Activated CD8-positive, alpha-beta memory T cell treated with anti-CD3 and anti-CD28 coated beads for 4 hours (primary cell): Measurements from ENCODE around the gene LAMA5.

ENCODE experiments used
- DNase-seq, 2 donors: peaks; one replicate each; pipeline ENCODE4 v3.0.0-alpha.2; 2020; ENCODE audit warnings: low read depth in 2 of 2

LAMA5 gene

GRCh38 chr20:62370807-62371587, 3.9 kb upstream of the LAMA5 start:
- no peak for DNase-seq

DNA sequence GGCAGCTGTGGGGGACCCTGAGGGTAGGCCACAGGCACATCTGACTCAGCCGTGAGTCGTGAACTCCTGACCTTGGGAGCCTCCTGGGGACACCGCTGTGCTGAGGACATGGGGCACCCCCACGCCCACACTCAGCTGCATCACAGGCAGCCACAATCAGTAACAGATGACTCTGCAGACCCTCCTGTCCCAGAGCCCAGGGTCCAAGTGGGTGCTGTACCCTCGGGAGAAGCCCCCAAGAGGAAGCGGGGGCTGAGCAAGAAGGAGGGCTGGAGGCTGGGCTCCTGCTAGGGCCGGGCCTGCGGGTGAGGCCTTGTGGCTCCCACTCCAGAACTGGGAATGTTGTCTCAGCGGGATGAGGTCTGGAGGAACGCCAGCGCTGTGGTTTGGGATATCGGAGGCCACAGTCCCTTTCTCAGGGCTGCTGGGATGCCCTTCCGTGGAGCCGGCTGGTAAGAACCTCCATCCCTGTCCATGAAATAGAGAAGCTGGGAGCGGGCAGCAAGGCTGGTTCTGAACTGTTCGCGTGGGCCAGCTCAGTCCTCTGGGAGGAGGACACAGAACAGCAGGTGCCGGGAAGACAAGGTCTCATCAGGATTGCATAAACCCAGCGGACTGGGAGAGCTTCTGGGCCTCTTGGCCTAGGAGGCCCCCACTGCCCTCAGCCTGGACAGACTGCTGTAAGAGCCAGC, 3.1 kb upstream of the LAMA5 start:
- peak in 1 of 2 donors; percentile 19 for DNase-seq

- DNase-seq = no peak
These were observed 2.7 kb upstream of the LAMA5 start for GRCh38 chr20:62369815-62370114.

- DNase-seq = no peak
These were observed 2.1 kb upstream of the LAMA5 start for GRCh38 chr20:62368976-62369814.

DNA sequence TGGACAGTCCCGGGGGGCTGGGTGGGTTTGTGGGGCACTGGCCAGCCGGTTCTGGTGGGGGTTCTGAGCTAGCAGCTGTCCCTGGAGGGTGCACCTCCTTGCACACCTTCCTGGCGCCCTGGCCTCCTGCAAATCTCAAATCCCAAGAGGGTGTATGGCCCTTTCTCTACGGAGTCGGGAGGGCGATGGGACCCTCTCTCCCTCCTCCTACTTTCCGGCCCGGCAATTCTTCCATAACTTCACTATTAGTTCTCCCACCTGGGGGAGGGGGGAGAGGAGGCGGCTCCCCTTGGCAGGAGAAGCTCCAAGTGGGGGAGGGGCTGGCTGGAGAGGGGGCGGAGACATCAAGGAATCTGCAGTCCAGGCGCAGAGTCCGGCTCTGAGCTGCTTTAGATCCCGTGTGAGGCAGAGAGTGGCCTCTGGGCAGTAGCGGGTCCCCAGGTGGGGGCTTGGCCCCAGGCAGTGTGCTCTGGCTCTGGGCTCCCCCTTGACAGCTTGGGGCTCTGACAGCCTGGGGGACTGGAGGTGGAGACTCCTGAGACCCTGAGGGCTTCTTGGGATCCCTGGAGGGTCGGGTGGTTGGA, 1.4 kb upstream of the LAMA5 start:
- DNase-seq = no peak

- DNase-seq = no peak
These were observed 700 bp upstream of the LAMA5 start for GRCh38 chr20:62367633-62368391.

DNA sequence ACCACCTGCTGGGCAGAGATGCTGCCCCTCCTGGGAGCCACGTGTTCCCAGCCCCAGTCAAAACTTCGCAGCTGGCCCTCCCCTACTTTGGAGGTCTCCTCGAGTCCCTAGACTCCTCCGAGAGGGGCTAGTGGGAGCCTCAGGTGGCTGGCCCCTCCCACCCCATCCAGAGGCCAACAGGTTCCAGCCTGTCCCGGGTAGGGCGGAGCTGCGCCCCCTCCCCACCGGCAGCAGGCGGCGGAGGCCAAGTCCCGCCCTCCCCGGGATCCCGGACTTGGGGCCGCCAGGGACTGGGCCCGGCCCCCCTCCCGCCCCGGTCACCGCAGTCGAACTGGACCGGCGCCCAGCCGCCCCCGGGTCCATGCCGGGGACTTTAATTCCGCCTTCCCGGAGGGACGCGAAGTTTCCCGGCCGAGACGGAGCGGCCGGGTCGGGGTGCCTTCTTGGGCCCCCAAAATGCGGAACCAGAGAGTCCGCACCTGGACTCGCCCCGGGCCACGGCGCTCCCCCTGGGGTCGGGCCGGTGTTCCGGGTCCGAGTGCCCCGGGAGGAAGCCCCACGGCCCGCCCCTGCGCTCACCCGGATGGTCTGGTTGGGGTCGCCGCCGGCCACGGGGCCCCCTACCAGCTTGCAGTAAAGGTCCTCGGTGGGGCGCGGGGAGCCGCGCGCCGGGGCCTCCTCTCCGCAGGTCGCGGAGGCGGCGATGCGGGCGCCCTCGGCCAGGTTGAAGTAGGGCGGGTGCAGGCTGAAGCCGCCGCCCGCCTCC, 559 bp downstream of the LAMA5 start:
- DNase-seq = no peak

DNA sequence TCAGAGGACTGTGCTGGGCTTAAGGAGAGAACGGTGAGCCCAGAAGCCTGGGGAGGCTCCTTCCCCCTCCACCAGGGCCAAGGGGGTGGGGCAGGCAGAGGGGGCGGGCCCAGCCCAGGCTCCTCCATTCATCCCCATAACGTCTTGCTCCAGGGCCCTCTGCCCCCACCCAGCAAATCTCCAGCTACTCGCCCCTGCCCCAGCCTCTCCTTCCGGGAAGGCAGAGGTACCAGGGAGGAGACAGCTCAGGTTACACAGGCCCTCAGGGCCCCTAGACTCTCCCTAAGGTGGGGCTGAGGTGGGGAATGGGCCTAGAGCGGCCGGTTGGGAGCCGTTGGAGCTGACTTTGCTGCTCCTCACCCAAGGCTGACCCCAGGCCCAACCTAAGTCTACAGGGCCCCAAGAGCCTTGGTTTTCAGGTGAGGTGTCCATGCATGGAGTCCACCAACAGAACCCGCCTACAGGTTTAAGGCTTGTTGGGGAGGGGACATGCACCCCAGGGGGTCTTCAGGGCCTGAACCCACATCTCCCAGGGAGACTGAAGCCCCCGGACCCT, 1.2 kb downstream of the LAMA5 start:
- DNase-seq = no peak

GRCh38 chr20:62364911-62365736, 2.0 kb downstream of the LAMA5 start:
- DNase-seq = no peak

GRCh38 chr20:62363920-62364851, 2.9 kb downstream of the LAMA5 start:
- DNase-seq = no peak

DNA sequence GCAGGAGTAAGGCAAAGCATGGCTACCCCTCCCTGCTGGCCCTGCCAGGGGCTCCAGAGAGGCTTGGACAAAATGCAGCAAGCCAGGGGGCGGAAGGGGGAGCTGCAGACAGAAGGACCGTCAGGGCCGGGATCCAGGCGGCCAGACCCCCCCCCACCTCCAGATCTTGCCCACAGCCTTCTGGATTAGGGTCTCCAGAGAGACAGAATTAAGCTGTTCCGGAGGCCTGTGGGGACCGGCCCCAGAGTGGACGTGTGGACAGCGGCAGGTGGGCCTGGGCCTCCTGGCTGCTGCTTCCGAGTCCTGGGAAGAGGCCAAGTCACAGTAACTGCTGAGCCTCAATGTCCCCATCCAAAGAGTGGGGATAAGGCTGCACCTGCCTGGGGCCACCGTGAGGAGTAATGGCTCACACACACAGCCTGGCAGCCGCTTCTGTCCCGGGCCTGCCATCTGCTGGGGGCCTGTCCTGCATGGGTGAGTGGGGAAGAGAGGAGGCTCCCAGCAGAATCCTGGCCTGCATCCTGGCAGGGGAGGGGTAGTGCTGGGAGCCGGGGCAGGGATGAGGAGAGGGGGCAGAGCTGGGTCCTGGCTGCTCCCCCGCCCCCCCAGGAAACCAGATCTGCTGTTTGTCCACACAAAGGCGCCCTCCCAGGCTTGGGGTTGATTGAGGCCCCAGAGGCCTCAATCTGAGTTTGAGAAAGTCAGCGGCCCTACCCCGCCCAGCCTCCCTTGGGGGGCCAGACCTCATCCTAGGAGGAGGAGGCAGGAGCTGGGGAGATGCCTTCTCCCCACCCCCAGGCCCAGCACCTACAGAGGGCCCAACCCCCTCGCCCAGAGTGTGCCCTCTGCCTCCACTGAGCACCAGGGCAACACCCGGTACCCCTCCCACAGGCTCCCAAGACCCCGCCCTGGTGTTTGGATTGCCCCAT, 3.9 kb downstream of the LAMA5 start:
- no peak for DNase-seq

DNA sequence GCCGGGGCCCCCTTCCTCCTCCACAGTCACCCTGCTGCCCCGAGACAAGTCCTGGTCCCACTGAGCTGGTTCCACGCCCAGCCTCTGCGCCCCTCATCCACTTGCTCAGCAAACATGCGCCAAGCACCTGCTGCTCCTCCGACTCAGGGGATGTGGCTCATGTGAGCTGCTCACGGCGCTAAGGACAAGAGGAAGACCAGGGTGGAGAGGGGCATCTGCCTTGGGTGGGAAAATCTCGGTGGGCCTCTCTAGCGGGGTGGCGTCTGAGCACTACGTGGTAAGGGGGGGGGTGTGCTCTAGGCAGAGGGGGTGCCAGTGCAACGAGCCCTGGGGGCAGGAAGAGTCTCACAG, 4.5 kb downstream of the LAMA5 start:
- DNase-seq = no peak

DNA sequence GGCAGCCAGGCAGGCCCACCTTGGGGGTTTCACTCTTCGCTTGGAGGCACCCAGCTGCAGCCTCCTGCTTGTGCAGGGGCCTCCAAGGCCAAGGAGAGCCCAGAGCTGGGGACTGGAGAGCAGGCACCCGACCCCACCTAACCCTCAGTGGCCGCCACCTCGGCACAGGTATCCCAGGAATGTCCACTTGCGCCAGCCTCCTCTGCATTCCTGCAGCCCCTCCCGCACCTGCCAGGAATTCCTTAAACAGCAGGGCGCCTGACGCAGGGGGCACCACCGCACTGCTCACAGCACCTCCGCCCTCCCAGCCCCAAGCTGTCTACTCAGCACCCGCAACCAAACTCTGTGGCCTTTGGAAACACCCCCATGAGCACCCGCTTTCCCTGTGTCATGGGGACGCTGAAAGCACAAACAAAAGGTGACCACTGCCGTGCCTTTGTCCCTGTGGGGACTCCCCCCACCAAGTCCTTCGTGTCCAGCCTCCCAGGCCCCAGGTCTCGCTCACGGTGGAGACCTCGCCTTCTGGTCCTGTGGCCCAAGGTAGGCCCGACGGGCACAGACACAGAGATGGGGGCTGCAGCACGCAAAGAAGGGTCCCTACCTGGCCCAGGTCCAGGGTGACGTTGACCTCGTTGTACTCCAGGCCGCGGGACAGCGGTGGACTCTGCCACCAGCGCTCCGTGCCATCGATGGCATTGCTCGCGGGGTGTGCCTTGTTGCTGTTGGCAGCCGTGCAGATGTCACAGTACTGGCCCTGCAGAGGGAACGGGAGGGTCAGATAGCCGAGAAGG, 5.1 kb downstream of the LAMA5 start:
- no peak for DNase-seq

DNA sequence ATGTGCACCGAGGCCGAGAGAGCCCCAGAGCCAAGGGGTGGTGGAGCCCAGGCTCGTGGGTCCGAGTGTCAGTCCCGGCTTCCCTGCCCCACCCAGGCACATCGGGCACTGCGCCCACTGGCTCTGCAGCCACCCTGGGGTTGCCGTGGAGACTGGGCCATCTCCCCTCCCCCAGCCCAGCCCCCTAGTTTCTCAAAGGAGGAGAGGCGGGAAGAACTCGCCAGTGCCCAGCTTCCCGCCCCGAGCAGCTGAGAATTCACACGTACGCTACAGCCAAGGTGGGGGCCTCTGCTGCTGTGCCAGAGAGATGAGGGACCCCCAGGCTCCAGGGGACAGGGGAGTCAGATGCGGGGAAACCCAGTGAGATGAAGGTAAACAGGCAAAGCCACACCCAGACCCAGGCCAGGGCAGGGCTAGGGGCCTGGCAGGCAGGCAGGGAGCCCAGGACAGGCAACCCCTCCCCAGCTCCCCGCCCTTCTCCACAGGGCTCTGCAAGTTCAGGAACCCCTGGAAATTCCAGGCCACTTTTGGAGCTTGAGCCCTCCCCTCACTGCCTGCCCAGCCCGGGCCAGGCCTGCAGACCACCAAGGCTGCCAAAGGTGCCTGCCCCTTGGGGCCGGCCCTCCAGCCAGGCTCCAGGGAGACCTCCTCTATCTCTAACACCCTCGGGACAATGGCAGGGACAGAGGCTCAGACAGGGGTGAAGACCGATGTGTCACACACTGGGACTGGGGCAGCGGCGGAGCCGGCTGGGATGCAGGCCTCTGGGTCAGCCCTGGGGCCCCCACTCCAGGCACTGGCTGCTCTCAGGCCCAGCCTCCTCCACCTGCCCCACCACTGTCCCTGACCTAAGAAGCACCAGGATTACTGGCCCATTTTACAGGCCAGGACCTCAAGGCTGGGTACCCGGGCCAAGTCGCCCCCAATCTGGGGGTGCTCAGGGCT, 6.0 kb downstream of the LAMA5 start:
- no peak for DNase-seq

- DNase-seq = no peak
These were observed 7.5 kb downstream of the LAMA5 start for GRCh38 chr20:62359491-62360121.
